Osteoblast (primary cell): ENCODE results near the gene DTHD1. TPM values are rescaled to one million over a fixed set of nuclear protein-coding genes. Genes with fewer than 3 reads are reported as not detected.

ENCODE experiments used
- DNase-seq: peaks from one replicate; pipeline ENCODE4 v3.0.0; 2011; ENCODE audit warnings: low spot score, mixed read lengths; ENCODE audit not compliant: insufficient read length; ENCODE audit errors: missing footprints
- H2AFZ ChIP-seq: 2 replicates; pipeline ENCODE4 v1.6.0; 2011; ENCODE audit warnings: mild to moderate bottlenecking, low read length
- H3K27ac ChIP-seq: 2 replicates; pipeline ENCODE4 v1.5.1; 2011; ENCODE audit warnings: mild to moderate bottlenecking, low read depth, low read length, moderate library complexity
- H3K27me3 ChIP-seq: 2 replicates; pipeline ENCODE4 v1.6.0; 2012; ENCODE audit warnings: mild to moderate bottlenecking, control low read depth, inconsistent platforms, low read length, moderate library complexity; ENCODE audit not compliant: insufficient read depth
- H3K36me3 ChIP-seq: 2 replicates; pipeline ENCODE4 v1.5.1; 2011; ENCODE audit warnings: mild to moderate bottlenecking, low read length, control low read depth, moderate library complexity; ENCODE audit not compliant: insufficient read depth
- H3K4me1 ChIP-seq: 2 replicates; pipeline ENCODE4 v1.5.1; 2011; ENCODE audit warnings: mild to moderate bottlenecking, low read length, control low read depth, moderate library complexity; ENCODE audit not compliant: insufficient read depth
- H3K4me2 ChIP-seq: 2 replicates; pipeline ENCODE4 v1.6.0; 2011; ENCODE audit warnings: mild to moderate bottlenecking, low read length; ENCODE audit not compliant: insufficient read depth
- H3K4me3 ChIP-seq: fragments of 200-600 bp; sonication (generic); 3 replicates; pipeline ENCODE4 v1.5.1; 2012; ENCODE audit warnings: mild to moderate bottlenecking, low read length, inconsistent platforms; ENCODE audit not compliant: insufficient read depth
- H3K79me2 ChIP-seq: 2 replicates; pipeline ENCODE4 v1.6.0; 2012; ENCODE audit warnings: mild to moderate bottlenecking, low read length, control low read depth, inconsistent platforms; ENCODE audit not compliant: insufficient read depth
- H3K9me3 ChIP-seq: 2 replicates; pipeline ENCODE4 v1.5.1; 2011; ENCODE audit warnings: low read depth, low read length, control low read depth
- H4K20me1 ChIP-seq: 2 replicates; pipeline ENCODE4 v1.6.0; 2012; ENCODE audit warnings: mild to moderate bottlenecking, low read length, control low read depth; ENCODE audit not compliant: insufficient read depth
- total RNA-seq: library from RNA; depleted of rRNA; stranded (reverse); fragments of >200 nt; gene quantifications from 2 replicates; pipeline ENCODE4 v1.2.3, GENCODE V29; 2012
- TF ChIP-seq, protein P1 (sequence below): IDR thresholded peaks from 2 replicates; pipeline ENCODE4 v1.5.1; 2011; ENCODE audit warnings: mild to moderate bottlenecking, low read depth, low read length, moderate library complexity; ENCODE audit errors: extremely low read depth

DTHD1 gene
- total RNA-seq, 1 donor: not detected

DNA sequence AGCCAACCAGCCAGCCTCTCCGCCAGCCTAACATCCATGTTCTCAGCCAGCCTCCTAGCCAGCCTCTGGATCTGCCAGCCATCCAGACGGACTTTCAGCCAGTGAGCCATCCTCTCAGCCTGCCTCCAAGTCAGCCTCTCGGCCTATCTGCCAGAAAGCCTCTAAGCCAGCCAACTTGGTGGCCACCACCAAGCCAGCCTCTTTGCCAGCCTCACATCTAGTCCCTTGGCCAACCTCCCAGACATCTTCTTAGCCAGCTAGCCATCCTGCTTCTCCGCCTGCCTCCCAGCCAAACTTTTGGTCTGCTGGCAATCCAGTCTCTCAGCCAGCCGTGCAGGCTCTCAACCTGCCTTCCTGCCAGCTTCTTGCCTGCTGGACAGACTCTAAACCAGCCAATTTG lies 20.7 kb upstream of the DTHD1 start:
- no peaks in the 10 kb centered on the region for H3K79me2 ChIP-seq
- H3K9me3 ChIP-seq: peaks cover 2% of the 10 kb centered on the region
- no peak overlapping the region for H2AFZ ChIP-seq
- H3K4me3 ChIP-seq: no peak overlapping the region
- no peak overlapping the region for H3K27ac ChIP-seq
- H3K4me2 ChIP-seq: no peak overlapping the region
- no peaks in the 10 kb centered on the region for H3K4me1 ChIP-seq
- no peaks in the 10 kb centered on the region for H3K36me3 ChIP-seq
- no peaks in the 10 kb centered on the region for H4K20me1 ChIP-seq
- TF ChIP-seq, protein P1, sequence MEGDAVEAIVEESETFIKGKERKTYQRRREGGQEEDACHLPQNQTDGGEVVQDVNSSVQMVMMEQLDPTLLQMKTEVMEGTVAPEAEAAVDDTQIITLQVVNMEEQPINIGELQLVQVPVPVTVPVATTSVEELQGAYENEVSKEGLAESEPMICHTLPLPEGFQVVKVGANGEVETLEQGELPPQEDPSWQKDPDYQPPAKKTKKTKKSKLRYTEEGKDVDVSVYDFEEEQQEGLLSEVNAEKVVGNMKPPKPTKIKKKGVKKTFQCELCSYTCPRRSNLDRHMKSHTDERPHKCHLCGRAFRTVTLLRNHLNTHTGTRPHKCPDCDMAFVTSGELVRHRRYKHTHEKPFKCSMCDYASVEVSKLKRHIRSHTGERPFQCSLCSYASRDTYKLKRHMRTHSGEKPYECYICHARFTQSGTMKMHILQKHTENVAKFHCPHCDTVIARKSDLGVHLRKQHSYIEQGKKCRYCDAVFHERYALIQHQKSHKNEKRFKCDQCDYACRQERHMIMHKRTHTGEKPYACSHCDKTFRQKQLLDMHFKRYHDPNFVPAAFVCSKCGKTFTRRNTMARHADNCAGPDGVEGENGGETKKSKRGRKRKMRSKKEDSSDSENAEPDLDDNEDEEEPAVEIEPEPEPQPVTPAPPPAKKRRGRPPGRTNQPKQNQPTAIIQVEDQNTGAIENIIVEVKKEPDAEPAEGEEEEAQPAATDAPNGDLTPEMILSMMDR: no peak
- no peaks in the 10 kb centered on the region for H3K27me3 ChIP-seq
- no peak for DNase-seq

GRCh38 chr4:36264207-36264826 lies 17.1 kb upstream of the DTHD1 start:
- TF ChIP-seq, protein P1: no peak
- Histone ChIP-seq H3K4me2 (no peak overlapping the region), H3K9me3 (peaks cover 2% of the 10 kb centered on the region), H4K20me1 (no peaks in the 10 kb centered on the region), H3K79me2 (no peaks in the 10 kb centered on the region), H3K4me1 (no peaks in the 10 kb centered on the region), H3K36me3 (no peaks in the 10 kb centered on the region), H3K4me3 (no peak overlapping the region), H3K27me3 (no peaks in the 10 kb centered on the region), H3K27ac (no peak overlapping the region), H2AFZ (no peak overlapping the region)
- DNase-seq: no peak

DNA sequence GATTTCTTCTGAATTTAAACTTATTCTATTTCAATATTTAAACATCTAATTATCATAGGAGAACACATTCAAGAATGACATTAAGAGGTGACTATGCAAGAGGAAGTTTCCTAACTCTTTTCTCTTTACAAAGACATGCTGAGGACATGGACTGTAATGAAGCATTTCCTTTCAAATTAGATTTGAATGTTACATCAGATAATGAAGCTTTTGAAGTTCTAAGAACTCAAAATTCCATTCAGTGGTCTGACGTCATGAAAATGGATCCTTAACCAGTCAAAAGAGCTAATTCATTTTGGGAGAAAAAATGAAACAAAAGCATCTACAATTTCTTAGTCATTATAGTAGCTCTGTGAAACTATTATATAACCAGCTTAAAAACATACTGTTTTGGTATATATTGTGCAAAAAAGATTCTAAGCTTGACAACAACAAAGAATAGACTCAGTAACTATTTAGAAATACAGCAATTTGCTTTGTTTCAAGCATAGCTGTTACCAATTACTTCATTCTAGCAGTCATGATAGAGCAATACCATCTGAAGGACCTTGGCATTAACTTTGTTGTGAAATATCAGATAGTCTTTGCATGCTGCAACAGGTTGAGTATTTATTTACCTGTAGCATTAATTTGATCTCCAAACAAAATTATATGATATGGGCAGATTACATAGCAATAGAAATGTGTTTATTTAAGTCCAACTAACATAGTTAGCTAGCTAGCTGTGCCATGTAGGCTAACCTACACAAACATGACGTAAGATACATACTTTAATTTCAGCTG lies 13.7 kb upstream of the DTHD1 start:
- H3K79me2 ChIP-seq: no peaks in the 10 kb centered on the region
- H3K4me3 ChIP-seq: no peak overlapping the region
- no peaks in the 10 kb centered on the region for H3K9me3 ChIP-seq
- no peaks in the 10 kb centered on the region for H3K4me1 ChIP-seq
- no peaks in the 10 kb centered on the region for H3K36me3 ChIP-seq
- H2AFZ ChIP-seq: no peak overlapping the region
- no peak for DNase-seq
- H4K20me1 ChIP-seq: no peaks in the 10 kb centered on the region
- no peak overlapping the region for H3K27ac ChIP-seq
- no peak overlapping the region for H3K4me2 ChIP-seq
- no peaks in the 10 kb centered on the region for H3K27me3 ChIP-seq
- TF ChIP-seq, protein P1: no peak

- Histone ChIP-seq H4K20me1 (no peaks in the 10 kb centered on the region), H3K4me1 (no peaks in the 10 kb centered on the region), H3K4me2 (no peak overlapping the region), H3K4me3 (no peak overlapping the region), H3K79me2 (no peaks in the 10 kb centered on the region), H3K9me3 (no peaks in the 10 kb centered on the region), H3K27ac (no peak overlapping the region), H2AFZ (no peak overlapping the region), H3K36me3 (no peaks in the 10 kb centered on the region), H3K27me3 (no peaks in the 10 kb centered on the region)
- TF ChIP-seq, protein P1: no peak
- no peak for DNase-seq
These were observed 12.3 kb upstream of the DTHD1 start for GRCh38 chr4:36269101-36269500.
